DLD1 (cell line): ENCODE measurements around the gene ZNF804B.

Source experiments
- in situ Hi-C: cut with HindIII; loops from 2 replicates; pipeline ENCODE4 v1.10.0; 2017; ENCODE audit warnings: low sequenced_read_pairs

The ZNF804B gene

DNA sequence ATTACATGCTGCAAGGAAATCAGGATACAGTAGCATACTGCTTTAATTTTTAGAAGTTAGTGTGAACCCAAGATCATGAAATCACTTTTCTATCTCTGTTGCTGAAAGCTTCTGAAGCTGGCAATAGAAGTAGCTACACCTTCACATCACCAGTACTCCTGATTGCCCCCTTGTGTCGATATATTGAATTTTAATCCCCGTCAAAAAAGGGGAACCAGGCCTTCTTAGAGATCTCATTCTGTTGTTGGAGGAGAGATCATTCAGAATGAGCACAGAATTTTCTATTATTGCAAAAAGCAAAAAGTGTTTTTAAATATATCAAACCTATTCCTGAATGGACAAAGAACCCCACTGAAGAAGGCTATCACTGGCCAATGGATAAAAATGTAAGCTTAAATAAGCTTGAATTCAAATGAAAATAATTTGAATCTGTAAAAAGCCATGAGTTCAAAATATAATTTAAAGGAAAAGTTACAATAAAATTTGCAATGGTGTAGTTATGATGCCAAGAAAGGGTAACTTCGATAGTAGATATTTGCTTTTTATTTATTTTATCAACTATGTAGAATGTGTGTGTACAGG is 75.7 kb downstream of the ZNF804B start:
- in situ Hi-C loops: no loop called here

DNA sequence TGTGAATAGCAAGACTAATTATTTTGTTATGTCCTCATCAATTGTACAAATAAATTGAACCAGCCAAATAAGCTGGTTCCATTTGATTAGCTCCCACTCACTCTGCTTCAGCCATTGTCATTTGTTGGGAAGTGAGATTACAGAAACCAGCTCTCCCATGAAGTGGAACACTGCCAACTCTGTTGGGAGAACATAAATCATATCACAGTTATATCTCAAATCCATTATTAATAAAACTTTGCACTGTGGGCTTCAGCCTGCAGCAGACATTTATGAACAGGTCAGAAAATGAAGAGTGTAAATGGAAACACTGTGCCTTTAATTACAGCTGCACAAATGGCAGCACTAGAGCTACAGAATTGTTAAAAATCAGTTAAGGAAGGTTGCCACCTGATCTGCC is 82.7 kb downstream of the ZNF804B start:
- in situ Hi-C loops: no loop called here

GRCh38 chr7:88845091-88845490 is 85.6 kb downstream of the ZNF804B start:
- in situ Hi-C loops: no loop called here

GRCh38 chr7:88851220-88851619 is 91.7 kb downstream of the ZNF804B start:
- in situ Hi-C loops: no loop called here

- in situ Hi-C loops: no loop called here
Observed at GRCh38 chr7:88859288-88859687, 99.8 kb downstream of the ZNF804B start.

DNA sequence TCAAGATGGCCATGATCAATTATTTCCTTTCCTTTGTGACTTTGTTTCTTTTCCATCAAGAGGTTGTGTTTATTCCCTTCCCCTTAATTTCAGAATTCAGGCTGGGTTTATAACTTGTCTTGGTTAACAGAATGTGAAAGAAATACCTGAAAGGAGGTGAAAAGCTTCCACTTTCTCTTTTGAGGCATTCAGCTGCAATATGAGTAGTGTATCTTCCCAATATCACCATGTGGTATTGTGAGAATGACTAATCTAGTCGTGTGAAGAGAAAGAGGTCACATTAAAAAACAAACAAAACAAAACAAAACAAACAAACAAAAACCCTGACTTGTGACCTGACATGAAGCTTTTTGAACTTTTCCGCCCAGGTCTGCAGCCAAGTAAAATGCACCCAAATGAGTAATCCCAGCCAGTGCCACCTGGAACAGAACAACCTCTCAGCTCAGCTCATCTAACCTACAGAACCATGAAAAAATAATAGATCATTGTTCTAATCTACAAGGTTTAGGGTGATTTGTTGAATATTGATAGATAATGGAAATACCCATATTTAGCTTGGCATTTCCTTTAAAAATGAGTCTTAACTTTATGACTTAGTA is 106.9 kb downstream of the ZNF804B start:
- in situ Hi-C loops: no loop called here

GRCh38 chr7:88867158-88867557 is 107.7 kb downstream of the ZNF804B start:
- in situ Hi-C loops: no loop called here

DNA sequence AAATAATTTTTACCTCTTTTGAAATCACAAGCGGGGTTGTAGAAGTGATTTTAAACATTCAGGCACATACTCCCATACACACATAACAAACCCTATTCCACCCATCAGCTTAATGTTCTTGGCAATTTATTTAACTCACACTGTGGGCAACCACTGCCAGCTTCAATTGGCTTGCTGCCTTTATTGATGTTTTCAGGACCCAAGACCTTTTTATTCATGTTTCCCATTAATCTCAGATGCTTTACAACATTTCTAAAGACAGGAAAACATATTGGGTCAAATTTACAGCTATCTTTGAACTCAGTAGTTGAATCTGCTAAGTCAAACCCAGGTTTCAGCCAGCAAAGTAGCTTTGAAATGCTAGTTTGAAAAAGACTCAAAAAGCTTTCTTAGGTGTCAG is 109.0 kb downstream of the ZNF804B start:
- in situ Hi-C loops: no loop called here

GRCh38 chr7:88881136-88881535 is 121.6 kb downstream of the ZNF804B start:
- in situ Hi-C loops: no loop called here

DNA sequence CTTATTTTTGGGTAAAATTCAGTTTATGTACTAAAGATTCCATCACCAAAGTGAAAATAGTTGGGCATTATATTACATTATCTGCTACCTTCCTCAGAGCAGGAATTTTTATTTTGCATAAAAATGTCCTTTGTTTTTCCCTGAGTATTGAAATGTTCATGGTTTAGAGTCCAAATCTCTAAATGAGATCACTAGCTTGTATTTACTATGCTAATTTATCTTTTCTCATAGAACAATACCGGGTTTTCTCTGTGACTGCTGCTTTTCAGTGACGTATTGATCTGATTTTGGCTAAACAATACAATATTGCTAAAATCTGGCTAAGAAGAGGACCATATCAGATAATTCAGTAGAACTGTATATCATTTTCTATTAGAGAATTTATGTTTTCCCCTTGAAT is 125.6 kb downstream of the ZNF804B start:
- in situ Hi-C loops: no loop called here

DNA sequence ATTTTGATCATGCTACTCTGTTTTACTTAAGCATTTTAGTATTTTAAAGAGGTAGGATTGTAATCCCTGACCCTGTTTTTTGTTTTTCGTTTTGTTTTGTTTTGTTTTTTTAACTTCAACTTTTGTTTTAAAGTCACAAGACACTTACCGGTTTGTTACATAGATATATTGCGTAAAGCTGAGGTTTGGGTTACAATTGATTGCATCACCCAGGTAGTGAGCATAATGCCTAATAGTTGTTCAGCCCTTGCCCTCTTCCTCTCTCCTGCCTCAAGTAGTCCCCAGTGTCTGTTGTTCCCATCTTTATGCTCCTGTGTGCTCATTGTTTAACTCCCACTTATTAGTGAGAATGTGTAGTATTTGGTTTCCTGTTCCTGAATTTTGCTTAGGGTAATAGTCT is 129.2 kb downstream of the ZNF804B start:
- in situ Hi-C loops: no loop called here

DNA sequence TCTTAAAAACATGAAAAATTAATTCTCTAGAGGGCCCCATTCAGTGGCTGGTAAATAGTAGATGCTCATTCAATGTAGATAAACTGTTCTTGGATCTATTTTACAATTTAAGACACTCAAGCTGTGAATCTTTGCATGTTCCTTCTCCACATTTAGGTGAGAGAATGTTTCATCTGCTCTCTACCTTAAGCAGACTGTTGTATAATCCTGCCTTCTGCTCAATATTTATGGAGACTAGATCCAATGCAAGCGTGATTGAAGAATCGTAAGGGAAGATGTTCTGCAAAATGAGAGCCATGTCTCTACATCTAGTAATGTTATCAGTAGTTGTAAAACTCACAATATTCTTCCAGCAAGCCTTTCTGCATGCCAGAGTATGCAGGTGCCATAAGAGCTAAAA is 151.0 kb downstream of the ZNF804B start:
- in situ Hi-C loops: no loop called here

- in situ Hi-C loops: no loop called here
Observed at GRCh38 chr7:88912852-88913251, 153.4 kb downstream of the ZNF804B start.

- in situ Hi-C loops: no loop called here
Observed at GRCh38 chr7:88915615-88916014, 156.1 kb downstream of the ZNF804B start.

DNA sequence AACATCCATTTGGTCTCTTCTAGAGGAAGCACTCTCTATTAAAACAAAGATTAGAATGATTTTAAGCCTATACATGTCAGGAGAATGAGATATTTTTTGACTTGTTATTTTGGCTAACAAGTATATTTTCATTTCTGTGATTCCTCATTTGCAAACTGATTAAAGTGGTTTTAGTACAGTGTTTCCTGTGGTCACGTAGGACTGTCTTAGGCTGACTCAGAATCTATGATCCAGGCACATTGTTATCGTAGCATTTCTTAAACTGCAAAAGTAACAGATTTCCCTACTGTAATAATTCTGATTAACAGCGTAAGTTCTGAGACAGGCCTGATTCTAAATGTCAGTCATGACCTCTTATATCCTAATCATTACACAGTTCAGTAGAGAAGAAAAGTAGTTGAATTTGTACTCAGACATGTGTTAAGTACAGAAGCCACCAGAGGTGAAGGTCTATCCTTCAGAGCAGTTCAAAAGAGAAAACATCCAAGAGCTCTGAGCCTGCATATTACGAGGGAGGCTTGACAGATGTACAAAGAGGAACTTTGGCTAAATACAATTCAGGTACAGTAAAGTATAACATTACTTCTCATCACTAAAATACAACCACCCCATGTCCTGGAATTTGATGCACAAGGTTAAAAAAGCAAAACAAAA is 160.1 kb downstream of the ZNF804B start:
- in situ Hi-C loops: no loop called here

GRCh38 chr7:88922944-88923343 is 163.4 kb downstream of the ZNF804B start:
- in situ Hi-C loops: no loop called here

- in situ Hi-C loops: no loop called here
Observed at GRCh38 chr7:88928276-88928675, 168.8 kb downstream of the ZNF804B start.

- in situ Hi-C loops: no loop called here
Observed at GRCh38 chr7:88929719-88930118, 170.2 kb downstream of the ZNF804B start.

DNA sequence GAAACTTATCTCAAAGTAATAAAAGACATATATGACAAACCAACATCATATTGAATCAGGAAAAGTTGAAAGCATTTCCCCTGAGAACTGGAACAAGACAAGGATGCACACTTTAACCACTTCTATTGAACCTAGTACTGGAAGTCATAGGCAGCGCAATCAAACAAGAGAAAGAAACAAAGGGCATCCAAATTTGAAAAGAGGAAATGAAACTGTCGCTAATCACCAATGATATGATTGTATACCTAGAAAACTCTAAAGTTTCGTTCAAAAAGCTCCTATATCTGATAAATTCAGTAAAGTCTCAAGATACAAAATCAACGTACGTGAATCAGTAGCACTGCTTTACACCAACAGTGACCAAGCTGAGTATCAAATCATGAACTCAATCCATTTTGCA is 173.8 kb downstream of the ZNF804B start:
- in situ Hi-C loops: no loop called here

- in situ Hi-C loops: no loop called here
Observed at GRCh38 chr7:88942815-88943501, 183.5 kb downstream of the ZNF804B start.

- in situ Hi-C loops: no loop called here
Observed at GRCh38 chr7:88951826-88952225, 192.3 kb downstream of the ZNF804B start.

- in situ Hi-C loops: no loop called here
Observed at GRCh38 chr7:88964418-88964817, 204.9 kb downstream of the ZNF804B start.
